IPS DF 6.9 (cell line): Measurements from ENCODE around the gene HGD.

Source experiments
- DNase-seq: peaks from one replicate; pipeline ENCODE4 v3.0.0-alpha.2; 2013; ENCODE audit warnings: low read depth, low spot score
- H3K27ac ChIP-seq: one replicate; pipeline ENCODE4 v1.5.1; 2013; ENCODE audit warnings: low read length, control low read depth
- H3K27me3 ChIP-seq: 2 replicates; pipeline ENCODE4 v1.6.1; 2013; ENCODE audit warnings: mild to moderate bottlenecking, low read length; ENCODE audit not compliant: control insufficient read depth, insufficient read depth
- H3K36me3 ChIP-seq: 2 replicates; pipeline ENCODE4 v1.6.1; 2013; ENCODE audit warnings: low read length; ENCODE audit not compliant: control insufficient read depth, insufficient read depth
- H3K4me1 ChIP-seq: 2 replicates; pipeline ENCODE4 v1.6.1; 2013; ENCODE audit warnings: low read length; ENCODE audit not compliant: control insufficient read depth, insufficient read depth
- H3K4me3 ChIP-seq: 2 replicates; pipeline ENCODE4 v1.5.1; 2013; ENCODE audit warnings: mild to moderate bottlenecking, low read length
- H3K9me3 ChIP-seq: 2 replicates; pipeline ENCODE4 v1.6.1; 2013; ENCODE audit warnings: low read length, inconsistent platforms; ENCODE audit not compliant: control insufficient read depth, insufficient read depth
- WGBS: extraction: QIAGEN DNeasy Blood & Tissue Kit; methylation state at CpG from one replicate; pipeline ENCODE4 v1.1.7; 2013; ENCODE audit warnings: mixed read lengths, missing lambda C conversion rate; ENCODE audit not compliant: insufficient read length, insufficient coverage; 5-methylcytosine and 5-hydroxymethylcytosine counted together

HGD gene

DNA sequence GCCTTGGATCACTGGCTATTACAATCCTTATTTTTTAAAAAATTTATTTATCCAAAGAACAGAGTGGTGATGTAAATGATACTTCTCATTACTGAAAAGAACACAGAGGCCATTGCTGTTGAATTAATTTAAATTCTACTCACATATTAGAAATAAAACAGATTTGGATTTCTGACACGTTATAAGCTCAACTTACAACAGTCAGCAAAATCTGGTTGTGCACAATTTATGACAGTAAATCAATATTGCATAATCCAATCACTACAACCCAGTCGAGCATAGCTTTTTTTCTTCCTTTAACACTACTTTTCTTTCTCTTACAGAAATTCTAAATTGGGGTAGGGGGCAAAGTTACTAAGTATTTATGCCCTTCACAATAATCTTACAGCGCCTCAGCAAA lies 17.3 kb upstream of the HGD start:
- no peaks in the 10 kb centered on the region for H3K27me3 ChIP-seq
- H3K4me1 ChIP-seq = no peaks in the 10 kb centered on the region
- DNase-seq = no peak
- H3K27ac ChIP-seq = no peak overlapping the region
- no peaks in the 10 kb centered on the region; the same call in 1 of the 2 replicates for H3K36me3 ChIP-seq
- WGBS = no CpG with 5 or more reads among the region's 3 CpGs
- no peaks in the 10 kb centered on the region for H3K9me3 ChIP-seq
- H3K4me3 ChIP-seq = no peak overlapping the region

GRCh38 chr3:120693439-120694171 lies 11.6 kb upstream of the HGD start:
- no peaks in the 10 kb centered on the region for H3K4me1 ChIP-seq
- H3K27ac ChIP-seq = no peak overlapping the region
- DNase-seq = no peak
- H3K27me3 ChIP-seq = no peaks in the 10 kb centered on the region
- no peaks in the 10 kb centered on the region for H3K9me3 ChIP-seq
- H3K4me3 ChIP-seq = no peak overlapping the region
- no CpG with 5 or more reads among the region's 1 CpG for WGBS
- H3K36me3 ChIP-seq = no peaks in the 10 kb centered on the region

- no peak for DNase-seq
- H3K36me3 ChIP-seq = no peaks in the 10 kb centered on the region
- no peaks in the 10 kb centered on the region for H3K9me3 ChIP-seq
- H3K27ac ChIP-seq = no peak overlapping the region
- no CpG with 5 or more reads among the region's 3 CpGs for WGBS
- H3K27me3 ChIP-seq = no peaks in the 10 kb centered on the region
- no peak overlapping the region for H3K4me3 ChIP-seq
- H3K4me1 ChIP-seq = no peaks in the 10 kb centered on the region
Observed at GRCh38 chr3:120689395-120689794, 7.4 kb upstream of the HGD start.

DNA sequence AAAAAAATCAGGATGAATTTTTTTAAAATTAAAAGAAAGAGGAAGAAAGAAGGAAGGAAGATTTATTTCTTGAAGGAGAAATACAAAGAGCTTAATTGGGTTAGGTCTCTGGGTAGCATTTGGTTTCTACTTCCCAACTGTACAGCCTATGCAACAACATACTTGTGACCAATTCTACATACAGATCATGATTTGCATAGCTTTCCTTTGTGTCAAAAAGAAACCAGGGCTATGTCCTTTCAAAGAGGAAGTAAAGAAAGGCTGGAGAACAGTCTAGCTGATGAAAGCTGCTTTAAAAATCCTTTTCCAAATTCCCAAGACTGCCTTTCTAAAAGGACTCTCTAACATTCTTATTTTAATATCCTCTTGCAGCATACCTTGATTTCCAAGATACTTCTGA lies 6.1 kb upstream of the HGD start:
- DNase-seq = no peak
- no peak overlapping the region for H3K27ac ChIP-seq

DNA sequence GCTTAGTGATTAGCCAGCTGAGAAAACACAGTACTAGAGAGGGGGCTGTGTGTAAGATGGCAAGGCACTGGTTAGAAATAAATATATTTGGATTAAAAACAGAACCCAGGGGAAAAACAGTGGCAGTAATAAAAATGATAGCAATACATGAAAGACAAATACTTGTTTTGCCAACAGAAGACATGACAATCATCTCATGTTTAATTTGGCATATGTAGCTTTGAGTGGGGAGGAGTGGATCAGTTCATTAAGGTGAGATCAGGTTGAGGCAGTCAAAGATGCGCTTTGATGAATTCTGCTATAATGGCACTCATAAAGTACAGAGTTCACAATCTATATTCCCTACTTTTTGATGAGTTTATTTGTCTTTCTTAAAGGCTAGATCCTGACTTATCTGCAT lies 3.4 kb upstream of the HGD start:
- Histone ChIP-seq H3K27me3 (no peaks in the 10 kb centered on the region), H3K4me3 (no peak overlapping the region), H3K36me3 (no peaks in the 10 kb centered on the region), H3K4me1 (peaks cover 2% of the 10 kb centered on the region), H3K27ac (no peak overlapping the region), H3K9me3 (no peaks in the 10 kb centered on the region)
- WGBS = no CpG with 5 or more reads among the region's 1 CpG
- DNase-seq = no peak

More for the DNA sequence above, 6.1 kb upstream of the HGD start:
- Histone ChIP-seq H3K4me3 (no peak overlapping the region), H3K27me3 (no peaks in the 10 kb centered on the region), H3K36me3 (no peaks in the 10 kb centered on the region), H3K4me1 (no peaks in the 10 kb centered on the region), H3K9me3 (no peaks in the 10 kb centered on the region)

DNA sequence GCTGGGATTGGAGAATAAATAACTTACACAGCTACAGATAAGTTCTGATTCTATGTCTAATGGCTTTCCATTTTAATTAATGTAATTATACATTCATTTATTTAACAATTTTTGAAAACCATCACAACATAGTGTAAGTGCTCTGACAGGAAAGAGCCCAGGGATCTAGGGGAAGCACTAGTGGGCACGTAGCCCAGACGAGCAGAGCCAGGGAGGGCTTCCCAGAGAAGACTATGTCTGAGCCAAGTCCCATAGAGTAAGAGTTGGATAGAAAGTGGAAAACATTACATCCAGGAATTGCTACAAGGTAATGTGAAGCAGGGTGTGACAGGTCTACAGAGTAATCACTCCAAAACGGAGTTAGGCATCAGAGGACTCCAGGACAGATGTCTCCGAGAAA lies 2.9 kb upstream of the HGD start:
- Histone ChIP-seq H3K4me1 (peaks cover 2% of the 10 kb centered on the region), H3K4me3 (no peak overlapping the region), H3K36me3 (no peaks in the 10 kb centered on the region), H3K27ac (no peak overlapping the region), H3K9me3 (no peaks in the 10 kb centered on the region), H3K27me3 (no peaks in the 10 kb centered on the region)
- WGBS = no CpG with 5 or more reads among the region's 4 CpGs
- no peak for DNase-seq

DNA sequence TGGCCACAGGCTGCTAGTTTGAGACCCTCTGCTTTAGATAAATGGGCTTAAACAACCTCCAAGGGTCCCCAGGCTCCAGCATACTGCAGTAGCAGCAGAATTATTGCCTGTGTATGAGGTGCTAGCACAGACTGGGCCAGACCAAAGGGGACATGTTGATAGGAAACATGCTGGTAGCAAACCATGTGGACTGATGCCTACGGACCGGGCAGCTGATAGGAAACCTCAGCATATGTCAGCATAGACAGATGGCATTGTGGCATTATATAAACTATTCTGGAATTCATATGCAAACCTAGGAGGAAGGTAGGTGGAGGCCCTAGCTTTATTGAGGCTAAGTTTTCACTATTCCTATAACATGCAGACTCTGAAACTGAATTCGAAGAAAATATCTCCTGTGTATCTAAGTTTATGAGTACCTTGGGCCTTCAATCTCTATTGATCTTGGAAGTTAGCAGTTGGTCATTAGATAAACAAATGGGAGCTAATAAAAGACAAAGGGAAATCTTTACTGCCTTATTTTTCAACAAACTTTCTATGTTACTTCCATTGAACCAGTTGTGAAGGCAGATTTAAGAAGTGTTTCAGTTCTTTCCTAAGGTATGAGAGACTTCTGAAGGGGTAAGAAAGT lies 1.7 kb upstream of the HGD start:
- no CpG with 5 or more reads among the region's 3 CpGs for WGBS
- H3K36me3 ChIP-seq = no peaks in the 10 kb centered on the region
- H3K4me1 ChIP-seq = peaks cover 2% of the 10 kb centered on the region
- no peak overlapping the region for H3K4me3 ChIP-seq
- DNase-seq = no peak
- no peaks in the 10 kb centered on the region for H3K9me3 ChIP-seq
- no peak overlapping the region for H3K27ac ChIP-seq
- no peaks in the 10 kb centered on the region for H3K27me3 ChIP-seq

DNA sequence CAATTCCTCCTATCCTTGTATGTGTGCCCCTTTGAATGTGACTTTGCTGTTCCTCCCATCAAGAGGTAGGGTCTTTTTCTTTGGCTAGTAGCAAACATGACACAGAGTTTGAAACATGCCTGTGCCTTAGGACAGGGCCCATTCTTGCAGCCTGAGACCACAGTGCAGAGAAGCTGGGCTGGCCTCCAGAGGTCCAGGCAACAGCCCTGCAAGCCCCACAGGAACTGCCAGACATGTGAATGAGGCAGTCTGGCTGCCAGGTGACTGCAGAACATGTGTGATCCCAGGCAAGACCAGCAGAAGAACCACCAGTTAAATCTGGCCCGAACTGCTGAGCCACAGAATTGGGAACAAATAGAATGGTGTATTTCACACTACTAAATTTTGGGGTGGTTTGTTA lies 1.2 kb upstream of the HGD start:
- no peak overlapping the region for H3K27ac ChIP-seq
- H3K27me3 ChIP-seq = no peaks in the 10 kb centered on the region
- no peaks in the 10 kb centered on the region for H3K9me3 ChIP-seq
- no CpG with 5 or more reads among the region's 1 CpG for WGBS
- no peaks in the 10 kb centered on the region for H3K36me3 ChIP-seq
- DNase-seq = no peak
- no peak overlapping the region for H3K4me3 ChIP-seq
- peaks cover 2% of the 10 kb centered on the region for H3K4me1 ChIP-seq

DNA sequence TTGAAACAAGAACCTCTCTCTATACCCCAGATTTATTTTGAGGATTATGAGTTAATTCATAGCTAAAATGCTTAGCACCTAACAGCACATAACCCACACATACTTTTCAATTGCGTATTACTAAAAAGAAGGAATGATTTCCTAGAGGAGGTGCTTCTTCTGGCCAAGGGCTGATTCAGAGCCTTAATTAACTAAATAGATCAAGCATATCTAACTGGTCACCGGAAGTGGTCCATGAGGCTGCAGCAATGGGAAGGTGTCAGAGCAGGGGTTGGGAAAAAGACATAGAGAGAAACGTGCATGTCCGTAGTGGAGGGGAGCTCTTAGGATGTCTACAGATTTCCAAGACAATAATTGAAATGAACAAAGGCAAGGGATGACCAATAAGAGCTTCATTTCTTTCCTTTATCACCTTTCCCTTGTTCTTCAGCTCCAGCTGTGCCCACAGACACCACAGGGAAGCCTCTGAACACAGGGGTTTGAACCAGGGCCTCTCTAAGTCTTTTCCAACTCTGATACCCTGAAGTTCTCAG lies 467 bp downstream of the HGD start:
- no CpG with 5 or more reads among the region's 4 CpGs for WGBS
- Histone ChIP-seq H3K4me3 (no peak overlapping the region), H3K9me3 (no peaks in the 10 kb centered on the region), H3K27ac (no peak overlapping the region), H3K36me3 (no peaks in the 10 kb centered on the region), H3K27me3 (no peaks in the 10 kb centered on the region), H3K4me1 (peaks cover 2% of the 10 kb centered on the region)
- DNase-seq = no peak

GRCh38 chr3:120681018-120681417 lies 1.0 kb downstream of the HGD start:
- H3K27ac ChIP-seq = no peak overlapping the region
- no peak overlapping the region for H3K4me3 ChIP-seq
- DNase-seq = no peak
- H3K4me1 ChIP-seq = peaks cover 2% of the 10 kb centered on the region
- H3K36me3 ChIP-seq = no peaks in the 10 kb centered on the region
- no peaks in the 10 kb centered on the region for H3K9me3 ChIP-seq
- no CpG with 5 or more reads among the region's 2 CpGs for WGBS
- no peaks in the 10 kb centered on the region for H3K27me3 ChIP-seq
